Measurements from ENCODE around the gene PMF1.

The PMF1 gene

GRCh38 chr1:156270314-156270713 lies 57.5 kb downstream of the PMF1 start:
- H3K4me3 ChIP-seq (replicated peaks; ENCODE audit: low read depth, low read length): no peak overlapping the region
- H3K27me3 ChIP-seq (replicated peaks; ENCODE audit: control insufficient read depth, insufficient read depth, low read length): no peaks in the 10 kb centered on the region
- peaks cover 41% of the 10 kb centered on the region for H3K36me3 ChIP-seq (ENCODE audit: control insufficient read depth, insufficient read depth, low read length)
- no peak for DNase-seq (ENCODE audit: extremely low read depth, insufficient read length)
- TF ChIP-seq CTCF (IDR thresholded peaks at IDR 0.05; ENCODE audit: insufficient read depth, low read length, poor library complexity, severe bottlenecking): no peak

GRCh38 chr1:156276532-156276931 lies 63.7 kb downstream of the PMF1 start:
- no peaks in the 10 kb centered on the region for H3K27me3 ChIP-seq (replicated peaks; ENCODE audit: control insufficient read depth, insufficient read depth, low read length)
- peaks cover 30% of the 10 kb centered on the region for H3K36me3 ChIP-seq (ENCODE audit: control insufficient read depth, insufficient read depth, low read length)
- H3K4me3 ChIP-seq (replicated peaks; ENCODE audit: low read depth, low read length): no peak overlapping the region
- no peak for DNase-seq (ENCODE audit: extremely low read depth, insufficient read length)
- TF ChIP-seq CTCF (IDR thresholded peaks at IDR 0.05; ENCODE audit: insufficient read depth, low read length, poor library complexity, severe bottlenecking): no peak

- H3K27me3 ChIP-seq (replicated peaks; ENCODE audit: control insufficient read depth, insufficient read depth, low read length): no peaks in the 10 kb centered on the region
- no peak for DNase-seq (ENCODE audit: extremely low read depth, insufficient read length)
- TF ChIP-seq CTCF (IDR thresholded peaks at IDR 0.05; ENCODE audit: insufficient read depth, low read length, poor library complexity, severe bottlenecking): no peak
- H3K4me3 ChIP-seq (replicated peaks; ENCODE audit: low read depth, low read length): no peak overlapping the region
- peaks cover 29% of the 10 kb centered on the region for H3K36me3 ChIP-seq (ENCODE audit: control insufficient read depth, insufficient read depth, low read length)
Measured at GRCh38 chr1:156276966-156277381, 64.2 kb downstream of the PMF1 start.

- Histone ChIP-seq H3K27me3 (replicated peaks; ENCODE audit: control insufficient read depth, insufficient read depth, low read length) (no peaks in the 10 kb centered on the region), H3K36me3 (ENCODE audit: control insufficient read depth, insufficient read depth, low read length) (peaks cover 16% of the 10 kb centered on the region), H3K4me3 (replicated peaks; ENCODE audit: low read depth, low read length) (no peak overlapping the region)
- TF ChIP-seq CTCF (IDR thresholded peaks at IDR 0.05; ENCODE audit: insufficient read depth, low read length, poor library complexity, severe bottlenecking): no peak
- DNase-seq (ENCODE audit: extremely low read depth, insufficient read length): no peak
Measured at GRCh38 chr1:156279837-156280236, 67.0 kb downstream of the PMF1 start.

GRCh38 chr1:156281281-156281680 lies 68.5 kb downstream of the PMF1 start:
- Histone ChIP-seq H3K36me3 (ENCODE audit: control insufficient read depth, insufficient read depth, low read length) (peaks cover 22% of the 10 kb centered on the region), H3K4me3 (replicated peaks; ENCODE audit: low read depth, low read length) (peak overlapping the region; percentile 82), H3K27me3 (replicated peaks; ENCODE audit: control insufficient read depth, insufficient read depth, low read length) (no peaks in the 10 kb centered on the region)
- peak; percentile 56 for DNase-seq (ENCODE audit: extremely low read depth, insufficient read length)
- TF ChIP-seq CTCF (IDR thresholded peaks at IDR 0.05; ENCODE audit: insufficient read depth, low read length, poor library complexity, severe bottlenecking): peak; percentile 35

Measured in GM06990 (cell line).